Cardiac fibroblast (primary cell): ENCODE measurements around the gene SYF2.
"Not testable (repeated sequence)": the region's sequence is repeated elsewhere in the genome, so short reads cannot be mapped to it uniquely, and the experiment has no call there.

ENCODE experiments used
- DNase-seq, 2 donors: peaks; one replicate each; pipeline versions ENCODE4 v3.0.0 to v3.0.0-alpha.2; 2010; ENCODE audit warnings: low read depth in 2 of 2
- H3K4me3 ChIP-seq, 2 donors: replicated peaks in 1 of 2; 1 replicate in 1 of 2; 2 replicates in 1 of 2; pipeline ENCODE4 v1.5.1; 2011; ENCODE audit warnings: low read depth in 2 of 2, low read length in 2 of 2, mild to moderate bottlenecking in 2 of 2, moderate library complexity in 1 of 2
- CTCF ChIP-seq: IDR thresholded peaks from one replicate; pipeline ENCODE4 v1.5.1; 2011; ENCODE audit warnings: low read depth, mild to moderate bottlenecking, low read length, inconsistent platforms

Gene SYF2

GRCh38 chr1:25259813-25260212 lies 27.5 kb upstream of the SYF2 start:
- DNase-seq = peak; percentile 51 to 65
- TF ChIP-seq CTCF = peak; percentile 22
- H3K4me3 ChIP-seq = not testable (repeated sequence)

GRCh38 chr1:25257196-25257595 lies 24.9 kb upstream of the SYF2 start:
- no peak for TF ChIP-seq CTCF
- peak in 1 of 2 donors; percentile 52 for DNase-seq

GRCh38 chr1:25256578-25256965 lies 24.3 kb upstream of the SYF2 start:
- no peak for DNase-seq
- no peak overlapping the region for H3K4me3 ChIP-seq
- no peak for TF ChIP-seq CTCF

More at GRCh38 chr1:25257196-25257595, 24.9 kb upstream of the SYF2 start:
- H3K4me3 ChIP-seq = no peak overlapping the region

GRCh38 chr1:25255706-25256577 lies 23.6 kb upstream of the SYF2 start:
- DNase-seq = no peak
- H3K4me3 ChIP-seq = no peak overlapping the region
- no peak for TF ChIP-seq CTCF

GRCh38 chr1:25253911-25254310 lies 21.6 kb upstream of the SYF2 start:
- no peak overlapping the region for H3K4me3 ChIP-seq
- TF ChIP-seq CTCF = no peak
- DNase-seq = peak in 1 of 2 donors; percentile 40

GRCh38 chr1:25247829-25248754 lies 15.8 kb upstream of the SYF2 start:
- no peak for DNase-seq
- TF ChIP-seq CTCF = no peak
- H3K4me3 ChIP-seq = peak overlapping the region; percentile 78 to 99
